Measurements from ENCODE around the gene LRIG1.

LRIG1 gene

DNA sequence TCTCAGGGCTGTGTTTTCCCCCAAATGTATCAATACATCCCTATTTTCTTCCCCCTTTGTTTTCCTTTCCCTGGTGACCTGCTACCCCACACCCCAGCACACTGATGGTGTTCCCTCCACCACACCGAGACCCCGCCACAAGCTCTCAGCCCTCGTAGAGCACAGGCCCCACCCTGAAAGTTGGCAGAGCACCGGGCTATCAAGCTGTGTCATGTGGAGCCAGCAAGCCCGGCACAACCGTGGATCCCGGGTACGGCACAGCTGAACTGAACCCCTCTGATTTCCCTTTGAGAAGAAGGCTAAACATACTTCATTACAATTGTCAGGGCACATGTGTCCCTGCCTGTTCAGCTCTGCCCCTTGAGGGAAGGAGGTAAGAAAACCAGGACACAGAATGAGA, 69.9 kb downstream of the LRIG1 start:
- TF ChIP-seq, protein P1, sequence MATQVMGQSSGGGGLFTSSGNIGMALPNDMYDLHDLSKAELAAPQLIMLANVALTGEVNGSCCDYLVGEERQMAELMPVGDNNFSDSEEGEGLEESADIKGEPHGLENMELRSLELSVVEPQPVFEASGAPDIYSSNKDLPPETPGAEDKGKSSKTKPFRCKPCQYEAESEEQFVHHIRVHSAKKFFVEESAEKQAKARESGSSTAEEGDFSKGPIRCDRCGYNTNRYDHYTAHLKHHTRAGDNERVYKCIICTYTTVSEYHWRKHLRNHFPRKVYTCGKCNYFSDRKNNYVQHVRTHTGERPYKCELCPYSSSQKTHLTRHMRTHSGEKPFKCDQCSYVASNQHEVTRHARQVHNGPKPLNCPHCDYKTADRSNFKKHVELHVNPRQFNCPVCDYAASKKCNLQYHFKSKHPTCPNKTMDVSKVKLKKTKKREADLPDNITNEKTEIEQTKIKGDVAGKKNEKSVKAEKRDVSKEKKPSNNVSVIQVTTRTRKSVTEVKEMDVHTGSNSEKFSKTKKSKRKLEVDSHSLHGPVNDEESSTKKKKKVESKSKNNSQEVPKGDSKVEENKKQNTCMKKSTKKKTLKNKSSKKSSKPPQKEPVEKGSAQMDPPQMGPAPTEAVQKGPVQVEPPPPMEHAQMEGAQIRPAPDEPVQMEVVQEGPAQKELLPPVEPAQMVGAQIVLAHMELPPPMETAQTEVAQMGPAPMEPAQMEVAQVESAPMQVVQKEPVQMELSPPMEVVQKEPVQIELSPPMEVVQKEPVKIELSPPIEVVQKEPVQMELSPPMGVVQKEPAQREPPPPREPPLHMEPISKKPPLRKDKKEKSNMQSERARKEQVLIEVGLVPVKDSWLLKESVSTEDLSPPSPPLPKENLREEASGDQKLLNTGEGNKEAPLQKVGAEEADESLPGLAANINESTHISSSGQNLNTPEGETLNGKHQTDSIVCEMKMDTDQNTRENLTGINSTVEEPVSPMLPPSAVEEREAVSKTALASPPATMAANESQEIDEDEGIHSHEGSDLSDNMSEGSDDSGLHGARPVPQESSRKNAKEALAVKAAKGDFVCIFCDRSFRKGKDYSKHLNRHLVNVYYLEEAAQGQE (IDR thresholded peaks at IDR 0.05; ENCODE audit: insufficient read depth in 1 of 2, low read depth in 2 of 2, low read length in 2 of 2), result no peak
- TF ChIP-seq TAF1 (IDR thresholded peaks at IDR 0.05; ENCODE audit: borderline replicate concordance, insufficient read depth, low read length) (no peak), POLR2AphosphoS5 (IDR thresholded peaks at IDR 0.05; ENCODE audit: low read depth, low read length) (no peak), FOXP2 (optimal IDR thresholded peaks at IDR 0.05; ENCODE audit: borderline replicate concordance, extremely low read depth, extremely low read length, insufficient read depth) (no peak), SIN3A (IDR thresholded peaks at IDR 0.05; ENCODE audit: borderline replicate concordance, insufficient read depth, low read length) (no peak)

DNA sequence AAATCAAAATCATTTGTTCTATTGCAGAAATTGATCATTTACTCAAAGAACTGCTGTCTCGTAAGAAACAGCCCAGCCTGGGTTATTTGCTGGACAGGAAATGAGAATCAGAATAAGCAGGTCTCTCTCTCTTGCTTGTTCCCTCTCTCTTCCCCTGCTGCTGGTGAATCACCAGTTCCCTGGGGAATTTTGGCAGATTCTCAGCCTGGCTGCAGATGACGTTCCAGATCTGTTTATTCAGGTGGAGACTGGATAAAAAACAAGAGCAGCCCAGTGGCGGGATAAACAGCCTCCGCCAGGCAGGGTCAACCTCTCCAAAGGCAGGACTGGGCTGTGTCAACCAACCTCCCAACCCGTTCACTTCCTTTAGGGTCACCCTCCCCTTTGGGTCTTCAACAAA, 72.1 kb downstream of the LRIG1 start:
- TF ChIP-seq SIN3A (IDR thresholded peaks at IDR 0.05; ENCODE audit: borderline replicate concordance, insufficient read depth, low read length) (0 out of 2 replicates have a peak, but pooled peaks have one; percentile 40), POLR2AphosphoS5 (IDR thresholded peaks at IDR 0.05; ENCODE audit: low read depth, low read length) (peak; percentile 28; the same call in 1 of the 2 replicates), FOXP2 (optimal IDR thresholded peaks at IDR 0.05; ENCODE audit: borderline replicate concordance, extremely low read depth, extremely low read length, insufficient read depth) (peak; percentile 74), TAF1 (IDR thresholded peaks at IDR 0.05; ENCODE audit: borderline replicate concordance, insufficient read depth, low read length) (no peak)
- TF ChIP-seq, protein P1 (IDR thresholded peaks at IDR 0.05; ENCODE audit: insufficient read depth in 1 of 2, low read depth in 2 of 2, low read length in 2 of 2), result no peak

DNA sequence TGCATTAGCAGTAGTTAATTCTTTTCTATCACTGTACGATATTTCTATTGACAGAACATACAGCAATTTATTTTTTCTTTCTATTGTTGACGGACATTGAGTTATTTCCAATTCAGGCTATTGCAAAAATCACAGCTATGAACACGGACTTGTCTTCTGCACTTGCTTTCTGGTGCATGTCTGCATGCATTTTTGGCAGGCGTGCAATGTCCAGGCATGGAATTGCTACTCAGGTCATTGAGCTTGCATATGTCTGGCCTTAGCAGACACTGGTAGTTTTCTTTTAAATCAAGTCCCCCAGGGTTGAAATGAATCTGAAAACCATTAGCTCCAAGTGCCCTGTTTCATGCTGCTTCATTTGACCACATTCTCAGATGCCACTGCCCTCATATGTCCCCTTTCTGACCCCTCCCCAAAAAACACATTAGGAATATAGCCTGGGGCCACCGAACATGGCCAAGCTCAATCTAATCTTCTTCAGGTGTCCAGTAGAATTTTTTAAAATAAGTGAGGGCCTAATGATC, 72.8 kb downstream of the LRIG1 start:
- TF ChIP-seq, protein P1 (IDR thresholded peaks at IDR 0.05; ENCODE audit: insufficient read depth in 1 of 2, low read depth in 2 of 2, low read length in 2 of 2), result no peak
- TF ChIP-seq POLR2AphosphoS5 (IDR thresholded peaks at IDR 0.05; ENCODE audit: low read depth, low read length) (no peak), TAF1 (IDR thresholded peaks at IDR 0.05; ENCODE audit: borderline replicate concordance, insufficient read depth, low read length) (no peak), SIN3A (IDR thresholded peaks at IDR 0.05; ENCODE audit: borderline replicate concordance, insufficient read depth, low read length) (no peak), FOXP2 (optimal IDR thresholded peaks at IDR 0.05; ENCODE audit: borderline replicate concordance, extremely low read depth, extremely low read length, insufficient read depth) (no peak)

DNA sequence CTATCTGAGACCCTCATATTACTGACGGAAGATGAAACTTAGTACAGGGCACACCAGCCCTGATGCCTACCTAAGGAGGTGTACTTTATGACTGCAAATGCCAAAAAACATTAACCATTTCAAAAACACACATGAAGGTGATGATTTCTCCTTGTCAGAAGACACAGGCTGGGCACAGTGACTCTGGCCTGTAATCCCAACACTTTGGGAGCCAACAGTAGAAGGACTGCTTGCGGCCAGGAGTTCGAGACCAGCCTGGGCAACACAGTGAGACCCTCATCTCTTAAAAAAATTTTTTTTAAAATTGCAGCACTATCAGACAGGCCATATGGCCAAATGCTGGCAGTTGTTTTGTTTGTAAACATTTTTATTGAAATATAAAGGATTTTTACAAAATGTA, 73.5 kb downstream of the LRIG1 start:
- TF ChIP-seq TAF1 (IDR thresholded peaks at IDR 0.05; ENCODE audit: borderline replicate concordance, insufficient read depth, low read length) (no peak), SIN3A (IDR thresholded peaks at IDR 0.05; ENCODE audit: borderline replicate concordance, insufficient read depth, low read length) (no peak), POLR2AphosphoS5 (IDR thresholded peaks at IDR 0.05; ENCODE audit: low read depth, low read length) (no peak), FOXP2 (optimal IDR thresholded peaks at IDR 0.05; ENCODE audit: borderline replicate concordance, extremely low read depth, extremely low read length, insufficient read depth) (no peak)
- TF ChIP-seq, protein P1 (IDR thresholded peaks at IDR 0.05; ENCODE audit: insufficient read depth in 1 of 2, low read depth in 2 of 2, low read length in 2 of 2), result no peak

Data from PFSK-1 (cell line).